H9 (cell line): Measurements from ENCODE around the gene CCDC18. TPM values are rescaled to one million over a fixed set of nuclear protein-coding genes. Genes with fewer than 3 reads are reported as not detected.
A peak's percentile ranks its signal among the peaks of the same experiment; 100 is the strongest.

Source experiments
- DNase-seq: peaks from one replicate; pipeline ENCODE4 v3.0.0-alpha.2; 2017
- H2AFZ ChIP-seq: one replicate; pipeline ENCODE4 v1.6.1; 2013; ENCODE audit warnings: mild to moderate bottlenecking, low read length, control low read depth, moderate library complexity
- H2AK5ac ChIP-seq: 2 replicates; pipeline ENCODE4 v1.6.1; 2013; ENCODE audit warnings: low read length, control low read depth, mixed read lengths; ENCODE audit not compliant: insufficient read length
- H2BK120ac ChIP-seq: one replicate; pipeline ENCODE4 v1.6.1; 2013; ENCODE audit warnings: low read depth, mild to moderate bottlenecking, low read length, control low read depth, inconsistent platforms; ENCODE audit not compliant: poor library complexity, severe bottlenecking
- H2BK12ac ChIP-seq: 2 replicates; pipeline ENCODE4 v1.6.1; 2013; ENCODE audit warnings: low read length, control low read depth, mixed read lengths, low read depth; ENCODE audit not compliant: insufficient read length
- H2BK15ac ChIP-seq: 2 replicates; pipeline ENCODE4 v1.6.1; 2013; ENCODE audit warnings: low read depth, low read length, control low read depth
- H2BK20ac ChIP-seq: one replicate; pipeline ENCODE4 v1.6.1; 2013; ENCODE audit warnings: low read depth, mild to moderate bottlenecking, low read length, control low read depth, inconsistent platforms; ENCODE audit not compliant: poor library complexity, severe bottlenecking
- H2BK5ac ChIP-seq: 2 replicates; pipeline ENCODE4 v1.6.1; 2013; ENCODE audit warnings: low read length, control low read depth, mixed read lengths; ENCODE audit not compliant: insufficient read length
- H3K14ac ChIP-seq: 2 replicates; pipeline ENCODE4 v1.6.1; 2013; ENCODE audit warnings: low read length, control low read depth; ENCODE audit not compliant: insufficient read depth
- H3K18ac ChIP-seq: 2 replicates; pipeline ENCODE4 v1.6.1; 2013; ENCODE audit warnings: low read depth, mild to moderate bottlenecking, mixed read lengths, low read length, control low read depth; ENCODE audit not compliant: insufficient read length
- H3K23ac ChIP-seq: 2 replicates; pipeline ENCODE4 v1.6.1; 2013; ENCODE audit warnings: low read length, control low read depth, mixed read lengths, low read depth; ENCODE audit not compliant: insufficient read length
- H3K23me2 ChIP-seq: 2 replicates; pipeline ENCODE4 v1.6.1; 2013; ENCODE audit warnings: low read depth, mild to moderate bottlenecking, mixed read lengths, low read length, control low read depth; ENCODE audit not compliant: insufficient read length, poor library complexity, severe bottlenecking
- H3K27ac ChIP-seq: 2 replicates; pipeline ENCODE4 v1.5.1; 2013; ENCODE audit warnings: low read length, control low read depth, mixed read lengths, low read depth; ENCODE audit not compliant: insufficient read length
- H3K27me3 ChIP-seq: 2 replicates; pipeline ENCODE4 v1.6.1; 2013; ENCODE audit warnings: low read length, control low read depth, inconsistent platforms; ENCODE audit not compliant: insufficient read depth
- H3K4ac ChIP-seq: 2 replicates; pipeline ENCODE4 v1.6.1; 2013; ENCODE audit warnings: low read depth, mild to moderate bottlenecking, control low read depth, inconsistent platforms, low read length, moderate library complexity
- H3K4me1 ChIP-seq: 2 replicates; pipeline ENCODE4 v1.6.1; 2013; ENCODE audit warnings: low read length, control low read depth, inconsistent platforms; ENCODE audit not compliant: insufficient read depth
- H3K4me2 ChIP-seq: 2 replicates; pipeline ENCODE4 v1.6.1; 2013; ENCODE audit warnings: low read length, control low read depth, mixed read lengths; ENCODE audit not compliant: insufficient read length, insufficient read depth
- H3K56ac ChIP-seq: 2 replicates; pipeline ENCODE4 v1.6.1; 2013; ENCODE audit warnings: low read depth, mild to moderate bottlenecking, mixed read lengths, low read length, control low read depth; ENCODE audit not compliant: insufficient read length
- H3K79me1 ChIP-seq: 2 replicates; pipeline ENCODE4 v1.6.1; 2013; ENCODE audit warnings: low read depth, mild to moderate bottlenecking, moderate library complexity, low read length, control low read depth, inconsistent platforms; ENCODE audit not compliant: insufficient read depth, poor library complexity, severe bottlenecking
- H3K79me2 ChIP-seq: 2 replicates; pipeline ENCODE4 v1.6.1; 2013; ENCODE audit warnings: low read length, control low read depth, inconsistent platforms; ENCODE audit not compliant: insufficient read depth
- H3K9ac ChIP-seq: 2 replicates; pipeline ENCODE4 v1.6.1; 2013; ENCODE audit warnings: low read length, control low read depth, mixed read lengths; ENCODE audit not compliant: insufficient read length; ENCODE audit errors: extremely low read depth
- H3K9me3 ChIP-seq: one replicate; pipeline ENCODE4 v1.6.1; 2013; ENCODE audit warnings: low read depth, low read length, inconsistent platforms; ENCODE audit not compliant: control insufficient read depth
- H3T11ph ChIP-seq: one replicate; pipeline ENCODE4 v1.6.1; 2013; ENCODE audit warnings: mild to moderate bottlenecking, low read length, control low read depth, inconsistent platforms
- H4K20me1 ChIP-seq: one replicate; pipeline ENCODE4 v1.6.1; 2013; ENCODE audit not compliant: control insufficient read depth, insufficient read length, insufficient read depth
- H4K5ac ChIP-seq: 2 replicates; pipeline ENCODE4 v1.6.1; 2013; ENCODE audit warnings: low read depth, mild to moderate bottlenecking, mixed read lengths, low read length, control low read depth; ENCODE audit not compliant: insufficient read length
- H4K8ac ChIP-seq: replicated peaks from 2 replicates; pipeline ENCODE4 v1.6.1; 2013; ENCODE audit warnings: low read length, control low read depth, mixed read lengths, low read depth; ENCODE audit not compliant: insufficient read length
- H4K91ac ChIP-seq: 2 replicates; pipeline ENCODE4 v1.6.1; 2013; ENCODE audit warnings: low read depth, mild to moderate bottlenecking, moderate library complexity, mixed read lengths, low read length, control low read depth; ENCODE audit not compliant: insufficient read length
- H3K27ac Mint-ChIP-seq, 3 experiments: 2 replicates in 2 of 3; 3 replicates in 1 of 3; pipeline ENCODE4 v1.8.0; 2020 to 2021; ENCODE audit warnings: mixed read lengths in 3 of 3, mild to moderate bottlenecking in 1 of 3, moderate library complexity in 1 of 3
- H3K27me3 Mint-ChIP-seq: 2 replicates; pipeline ENCODE4 v1.8.0; 2021; ENCODE audit warnings: low read depth, mild to moderate bottlenecking, moderate library complexity, mixed read lengths
- H3K36me3 Mint-ChIP-seq, 3 experiments: 2 replicates in 2 of 3; 3 replicates in 1 of 3; pipeline ENCODE4 v1.8.0; 2020 to 2021; ENCODE audit warnings: low read depth in 3 of 3, mixed read lengths in 3 of 3; ENCODE audit not compliant: insufficient read depth in 1 of 3
- H3K4me1 Mint-ChIP-seq, 2 experiments: 2 replicates each; pipeline ENCODE4 v1.8.0; 2020; ENCODE audit warnings: mixed read lengths in 2 of 2
- H3K4me3 Mint-ChIP-seq, 2 experiments: 2 replicates in 1 of 2; 3 replicates in 1 of 2; pipeline ENCODE4 v1.8.0; 2020 to 2021; ENCODE audit warnings: mild to moderate bottlenecking in 2 of 2, mixed read lengths in 2 of 2, moderate library complexity in 1 of 2
- H3K9me3 Mint-ChIP-seq, 2 experiments: 2 replicates in 1 of 2; 3 replicates in 1 of 2; pipeline ENCODE4 v1.8.0; 2020; ENCODE audit warnings: mild to moderate bottlenecking in 2 of 2, mixed read lengths in 2 of 2, moderate library complexity in 1 of 2
- WGBS: extraction: QIAGEN DNeasy Blood & Tissue Kit; methylation state at CpG from one replicate; pipeline ENCODE4 v1.1.7; 2013; ENCODE audit warnings: missing lambda C conversion rate, low lambda C conversion rate, mixed read lengths; ENCODE audit not compliant: insufficient read length; ENCODE audit errors: extremely low coverage; 5-methylcytosine and 5-hydroxymethylcytosine counted together
- total RNA-seq: library from RNA; stranded (reverse); gene quantifications from 2 replicates; pipeline ENCODE4 v1.2.1, GENCODE V29; 2021
- TF ChIP-seq, protein P1 (sequence below): fragments of 200-600 bp; sonication (generic); conservative IDR thresholded peaks from 3 replicates; pipeline ENCODE4 v1.8.0; 2021; ENCODE audit warnings: antibody characterized with exemption, mild to moderate bottlenecking

The CCDC18 gene
- total RNA-seq, 1 experiment from 2014 or later: 19.5 TPM

GRCh38 chr1:93142161-93142560 lies 38.4 kb upstream of the CCDC18 start:
- H3K36me3 Mint-ChIP-seq: peaks cover 14 to 43% (median 43%) of the 10 kb centered on the region in 3 experiments
- Histone ChIP-seq H2BK12ac (no peak overlapping the region), H3K18ac (no peak overlapping the region), H3K56ac (no peak overlapping the region), H4K20me1 (no peaks in the 10 kb centered on the region), H3K27me3 (no peaks in the 10 kb centered on the region), H3K4me1 (no peaks in the 10 kb centered on the region), H2BK15ac (no peak overlapping the region), H3K27ac (no peak overlapping the region), H4K5ac (no peak overlapping the region), H3T11ph (no peak overlapping the region), H3K79me1 (peaks cover 2% of the 10 kb centered on the region), H3K14ac (no peak overlapping the region), H3K79me2 (no peaks in the 10 kb centered on the region), H2AK5ac (no peak overlapping the region), H3K9ac (no peak overlapping the region), H2BK120ac (no peak overlapping the region), H2BK5ac (no peak overlapping the region), H4K8ac (no peak overlapping the region), H3K4me2 (no peak overlapping the region), H2AFZ (no peak overlapping the region), H2BK20ac (no peak overlapping the region), H3K23ac (no peak overlapping the region), H3K23me2 (no peaks in the 10 kb centered on the region), H3K4ac (no peak overlapping the region), H3K9me3 (no peaks in the 10 kb centered on the region), H4K91ac (no peak overlapping the region)
- no peaks in the 10 kb centered on the region for H3K4me1 Mint-ChIP-seq
- no peak for DNase-seq
- WGBS: 100% methylated on average over 1 of the region's 2 CpGs
- H3K4me3 Mint-ChIP-seq: no peak overlapping the region
- no peaks in the 10 kb centered on the region; the same call in 1 of the 2 replicates for H3K27me3 Mint-ChIP-seq
- 0 out of 7 replicates have a peak overlapping the region, but pooled peaks of 1 of the 3 experiments have one; percentile 67 for H3K27ac Mint-ChIP-seq
- TF ChIP-seq, protein P1, sequence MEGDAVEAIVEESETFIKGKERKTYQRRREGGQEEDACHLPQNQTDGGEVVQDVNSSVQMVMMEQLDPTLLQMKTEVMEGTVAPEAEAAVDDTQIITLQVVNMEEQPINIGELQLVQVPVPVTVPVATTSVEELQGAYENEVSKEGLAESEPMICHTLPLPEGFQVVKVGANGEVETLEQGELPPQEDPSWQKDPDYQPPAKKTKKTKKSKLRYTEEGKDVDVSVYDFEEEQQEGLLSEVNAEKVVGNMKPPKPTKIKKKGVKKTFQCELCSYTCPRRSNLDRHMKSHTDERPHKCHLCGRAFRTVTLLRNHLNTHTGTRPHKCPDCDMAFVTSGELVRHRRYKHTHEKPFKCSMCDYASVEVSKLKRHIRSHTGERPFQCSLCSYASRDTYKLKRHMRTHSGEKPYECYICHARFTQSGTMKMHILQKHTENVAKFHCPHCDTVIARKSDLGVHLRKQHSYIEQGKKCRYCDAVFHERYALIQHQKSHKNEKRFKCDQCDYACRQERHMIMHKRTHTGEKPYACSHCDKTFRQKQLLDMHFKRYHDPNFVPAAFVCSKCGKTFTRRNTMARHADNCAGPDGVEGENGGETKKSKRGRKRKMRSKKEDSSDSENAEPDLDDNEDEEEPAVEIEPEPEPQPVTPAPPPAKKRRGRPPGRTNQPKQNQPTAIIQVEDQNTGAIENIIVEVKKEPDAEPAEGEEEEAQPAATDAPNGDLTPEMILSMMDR: no peak
- no peaks in the 10 kb centered on the region for H3K9me3 Mint-ChIP-seq
